Mononuclear cell (primary cell): ENCODE measurements around the gene C19orf47. TPM values are rescaled to one million over a fixed set of nuclear protein-coding genes. Genes with fewer than 3 reads are reported as not detected.

ENCODE experiments used
- H3K27me3 ChIP-seq: 2 replicates; pipeline ENCODE4 v1.6.0; 2011; ENCODE audit warnings: low read length, control low read depth; ENCODE audit not compliant: insufficient read depth
- H3K4me1 ChIP-seq: 2 replicates; pipeline ENCODE4 v1.5.1; 2011; ENCODE audit warnings: mild to moderate bottlenecking, low read length, control low read depth; ENCODE audit not compliant: insufficient read depth
- H3K4me3 ChIP-seq: 2 replicates; pipeline ENCODE4 v1.5.1; 2011; ENCODE audit warnings: mild to moderate bottlenecking, low read length, moderate library complexity
- H3K9me3 ChIP-seq: 2 replicates; pipeline ENCODE4 v1.5.1; 2011; ENCODE audit warnings: low read depth, mild to moderate bottlenecking, control low read depth, low read length
- total RNA-seq: library from RNA; depleted of rRNA; stranded (reverse); fragments of >200 nt; gene quantifications from one replicate; pipeline ENCODE4 v1.2.3, GENCODE V29; 2012

C19orf47 gene
- total RNA-seq, 1 donor, result 4.7 TPM

DNA sequence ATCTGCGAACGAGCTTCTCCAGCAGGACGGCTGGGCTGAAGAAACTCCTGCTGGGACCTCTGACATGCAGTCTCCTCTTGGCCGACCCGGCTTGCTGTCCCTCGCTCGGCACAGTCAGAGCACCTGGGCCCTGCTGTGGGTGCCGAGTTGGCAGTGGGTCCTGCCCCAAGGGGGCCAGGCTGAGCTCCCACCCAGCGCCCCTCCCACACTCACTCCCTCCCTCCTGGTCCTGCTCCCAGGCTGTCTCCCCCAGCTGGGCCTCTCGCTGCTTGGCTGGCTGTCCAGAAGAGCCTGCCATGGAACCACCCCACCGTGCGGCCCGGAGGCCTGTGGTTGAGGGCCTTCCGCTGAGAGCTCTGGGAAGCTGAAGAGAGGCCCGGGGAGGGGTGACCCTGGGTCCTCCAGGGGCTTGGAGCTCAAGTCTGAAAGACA is 69.1 kb downstream of the C19orf47 start:
- Histone ChIP-seq H3K9me3 (no peaks in the 10 kb centered on the region), H3K4me3 (no peak overlapping the region), H3K27me3 (no peaks in the 10 kb centered on the region), H3K4me1 (peaks cover 65% of the 10 kb centered on the region)

DNA sequence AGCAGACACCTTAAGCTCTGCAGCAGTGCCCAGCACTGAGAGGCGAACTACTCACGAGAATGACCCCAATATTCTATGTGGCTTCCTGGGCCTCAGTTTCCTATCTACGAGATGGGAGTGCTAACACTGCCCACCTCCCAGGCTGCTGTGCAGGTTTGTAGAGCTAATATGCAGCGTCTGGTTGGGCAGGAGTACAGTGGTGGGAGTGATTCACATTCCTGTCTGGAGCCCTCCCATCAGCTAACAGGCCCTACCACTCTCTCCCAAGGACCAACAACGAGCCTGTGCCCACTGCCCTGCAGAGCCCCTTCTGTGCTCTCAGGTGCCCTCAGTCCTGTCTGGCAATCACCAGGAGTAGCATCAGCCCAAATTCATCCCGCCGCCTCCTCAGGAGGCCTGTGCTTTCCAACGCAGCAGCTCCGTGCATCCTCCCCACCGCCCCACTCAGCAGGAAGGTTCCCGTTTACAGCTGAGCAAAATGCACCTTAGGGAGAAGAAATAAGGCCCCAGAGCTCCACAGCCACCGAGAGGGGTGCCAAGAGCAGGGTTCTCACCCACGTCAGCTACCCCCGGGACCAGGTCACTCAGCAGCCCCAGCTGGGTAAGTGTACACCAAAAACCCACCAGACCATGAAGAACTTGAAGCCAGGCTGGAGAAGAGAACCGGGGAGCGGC is 69.7 kb downstream of the C19orf47 start:
- Histone ChIP-seq H3K4me3 (no peak overlapping the region), H3K27me3 (no peaks in the 10 kb centered on the region), H3K4me1 (peaks cover 61% of the 10 kb centered on the region), H3K9me3 (no peaks in the 10 kb centered on the region)

DNA sequence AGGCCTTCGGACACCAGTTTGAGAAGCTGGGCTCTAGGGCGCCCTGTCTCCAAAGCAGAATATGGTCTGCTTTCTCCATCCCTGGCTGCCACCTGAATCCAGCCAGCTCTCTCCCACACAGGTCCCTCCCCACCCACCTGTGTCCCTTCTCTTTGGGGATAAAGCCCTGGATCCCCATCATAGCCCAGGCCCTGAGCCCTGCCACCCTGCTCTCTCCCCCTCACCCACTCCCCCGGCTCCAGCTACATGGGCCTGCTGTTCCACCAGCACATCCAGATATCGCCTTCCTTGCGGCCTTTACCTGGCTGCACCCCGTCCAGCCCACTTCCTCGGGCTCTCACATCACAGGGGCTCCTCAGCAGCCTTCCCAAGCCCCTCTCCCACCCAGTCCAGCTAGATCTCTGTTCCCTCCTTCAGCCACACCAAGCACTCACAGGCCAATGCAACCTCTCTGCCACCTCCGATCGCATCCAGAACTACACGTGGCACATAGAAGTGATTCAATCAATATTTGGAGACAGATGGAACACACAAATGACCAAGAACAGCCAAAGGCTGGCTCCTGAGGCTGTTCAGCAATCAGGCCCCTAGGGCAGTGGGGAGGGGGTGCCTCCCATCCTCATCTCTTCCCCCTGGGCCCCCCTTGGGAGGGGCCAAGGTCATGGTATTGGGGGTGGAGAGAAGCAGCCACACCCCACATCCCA is 70.7 kb downstream of the C19orf47 start:
- H3K27me3 ChIP-seq, result no peaks in the 10 kb centered on the region
- peaks cover 51% of the 10 kb centered on the region for H3K4me1 ChIP-seq
- H3K9me3 ChIP-seq, result no peaks in the 10 kb centered on the region
- H3K4me3 ChIP-seq, result no peak overlapping the region

DNA sequence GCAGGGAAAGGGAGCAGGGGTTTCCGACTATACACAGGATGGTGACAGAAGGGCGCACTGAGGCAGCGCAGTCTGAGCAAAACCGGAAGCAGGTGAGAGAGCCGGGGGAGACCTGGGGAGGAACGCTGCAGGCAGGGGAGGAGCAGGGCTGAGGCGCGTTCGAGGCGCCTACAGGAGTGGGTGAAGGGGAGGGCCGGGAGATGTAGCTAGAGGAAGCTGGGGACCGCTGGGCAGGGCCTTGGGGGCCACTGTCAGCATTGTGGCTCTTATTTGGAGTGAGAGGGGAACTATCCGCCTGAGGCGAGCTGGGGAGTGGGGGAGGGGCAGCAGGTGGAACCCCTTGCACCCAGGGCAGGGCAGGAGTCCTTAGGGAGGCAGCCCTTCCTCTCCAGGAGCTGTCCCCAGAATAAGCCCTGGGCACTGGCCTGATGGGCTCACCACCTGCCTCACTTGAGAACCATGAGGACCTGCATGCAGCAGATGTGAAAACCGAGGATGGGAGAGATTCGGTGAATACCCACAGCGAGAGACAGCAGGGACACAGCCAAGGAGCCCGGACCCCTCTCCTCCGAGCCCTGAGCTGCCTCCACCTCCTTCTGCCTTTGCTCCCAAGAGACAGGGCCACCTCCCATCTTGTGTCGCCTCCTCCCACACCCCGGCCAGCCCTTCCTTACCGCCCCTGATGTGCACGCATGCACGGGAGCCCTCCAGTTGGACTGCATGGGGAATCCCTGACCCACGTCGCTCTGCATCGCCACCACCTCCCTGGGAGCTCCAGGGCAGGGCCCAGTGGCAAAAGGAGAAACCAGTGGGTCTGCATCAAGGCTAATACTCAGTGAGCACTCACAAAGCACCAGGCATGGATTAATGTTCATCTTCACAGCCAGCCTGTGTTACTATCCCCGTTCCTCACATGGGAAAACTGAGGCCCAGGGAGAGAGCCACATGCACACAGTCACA is 73.3 kb downstream of the C19orf47 start:
- H3K9me3 ChIP-seq, result no peaks in the 10 kb centered on the region
- peaks cover 39% of the 10 kb centered on the region for H3K4me1 ChIP-seq
- no peak overlapping the region for H3K4me3 ChIP-seq
- H3K27me3 ChIP-seq, result no peaks in the 10 kb centered on the region

DNA sequence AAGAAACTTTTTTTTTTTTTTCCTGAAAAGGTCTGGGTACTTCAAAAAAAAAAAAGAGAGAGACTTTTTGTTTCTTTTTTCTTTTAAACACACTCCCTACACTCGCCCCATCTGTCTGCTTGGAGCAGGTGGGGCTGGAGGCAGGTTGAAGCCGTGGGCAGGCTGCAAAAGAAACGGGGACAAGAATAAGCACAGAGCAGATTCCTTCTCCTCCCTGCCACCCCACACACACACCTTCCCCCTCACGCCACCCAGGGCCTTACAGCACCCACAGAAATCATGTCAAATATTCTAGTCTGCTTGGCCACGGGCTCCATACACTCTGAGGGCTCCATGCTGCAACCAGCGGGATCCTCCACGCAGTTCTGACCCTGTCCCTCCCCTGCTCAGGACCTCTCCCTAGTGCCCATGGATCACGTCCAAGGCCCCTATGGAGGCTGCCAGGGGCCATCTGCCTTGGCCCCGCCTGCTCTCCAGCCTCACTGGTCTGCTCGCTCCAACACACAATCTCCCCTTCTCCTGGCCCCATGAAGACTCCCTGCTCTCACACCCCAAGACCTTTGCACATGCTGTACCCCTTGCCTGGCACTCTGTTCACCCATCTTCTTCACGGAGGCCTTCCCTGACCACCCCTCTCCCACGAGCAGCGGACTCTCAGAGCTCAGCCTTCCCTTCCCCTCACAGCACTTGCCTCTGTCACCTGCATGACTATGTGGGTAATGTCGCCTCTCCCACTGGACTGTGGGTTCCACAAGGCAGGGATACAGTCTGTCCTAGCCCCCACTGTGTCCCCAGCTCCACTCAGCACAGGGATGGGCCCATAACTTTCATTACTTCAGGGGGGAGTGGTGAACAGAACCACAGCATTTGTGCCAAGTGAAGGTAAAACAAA is 74.5 kb downstream of the C19orf47 start:
- no peak overlapping the region for H3K4me3 ChIP-seq
- H3K27me3 ChIP-seq, result no peaks in the 10 kb centered on the region
- H3K4me1 ChIP-seq, result peaks cover 27% of the 10 kb centered on the region
- no peaks in the 10 kb centered on the region for H3K9me3 ChIP-seq

DNA sequence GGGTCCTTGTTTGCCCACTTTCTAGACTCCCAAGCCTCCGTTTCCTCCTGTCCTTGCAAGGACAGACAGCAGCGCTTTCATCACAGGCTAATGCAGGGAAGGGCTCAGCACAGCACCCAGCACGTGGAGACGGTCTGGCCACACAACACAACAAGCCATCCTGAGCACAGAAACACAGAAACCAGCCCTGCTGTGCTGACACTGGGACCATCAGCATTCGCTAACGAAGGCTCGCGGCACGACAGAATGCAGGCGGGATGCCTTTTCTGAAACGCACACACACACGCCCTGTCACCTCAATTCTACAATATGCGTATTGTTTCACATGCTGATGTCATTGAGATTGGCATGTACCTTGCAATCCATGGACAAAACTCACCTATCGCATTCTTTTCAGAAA is 75.9 kb downstream of the C19orf47 start:
- no peaks in the 10 kb centered on the region for H3K9me3 ChIP-seq
- no peaks in the 10 kb centered on the region for H3K27me3 ChIP-seq
- no peak overlapping the region for H3K4me3 ChIP-seq
- peaks cover 24% of the 10 kb centered on the region for H3K4me1 ChIP-seq

DNA sequence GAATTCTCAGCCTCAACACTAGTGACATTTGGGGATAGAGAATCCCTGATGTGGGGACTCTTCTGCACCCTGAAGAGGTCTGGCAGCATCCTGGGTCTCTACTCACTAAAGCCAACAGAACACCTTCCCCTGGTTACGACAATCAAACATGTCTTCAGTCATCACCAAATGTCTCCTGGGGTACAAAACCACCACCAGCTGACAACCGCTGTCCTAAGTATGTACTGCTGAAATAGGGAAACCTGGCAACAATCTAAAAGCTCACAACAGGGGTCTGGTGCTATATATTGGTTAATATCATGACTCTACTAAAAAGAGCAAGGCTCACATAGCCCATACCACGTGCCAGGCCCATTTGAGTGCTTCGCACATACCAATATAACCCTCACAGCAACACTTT is 76.5 kb downstream of the C19orf47 start:
- peaks cover 24% of the 10 kb centered on the region for H3K4me1 ChIP-seq
- no peaks in the 10 kb centered on the region for H3K9me3 ChIP-seq
- H3K27me3 ChIP-seq, result no peaks in the 10 kb centered on the region
- no peak overlapping the region for H3K4me3 ChIP-seq

DNA sequence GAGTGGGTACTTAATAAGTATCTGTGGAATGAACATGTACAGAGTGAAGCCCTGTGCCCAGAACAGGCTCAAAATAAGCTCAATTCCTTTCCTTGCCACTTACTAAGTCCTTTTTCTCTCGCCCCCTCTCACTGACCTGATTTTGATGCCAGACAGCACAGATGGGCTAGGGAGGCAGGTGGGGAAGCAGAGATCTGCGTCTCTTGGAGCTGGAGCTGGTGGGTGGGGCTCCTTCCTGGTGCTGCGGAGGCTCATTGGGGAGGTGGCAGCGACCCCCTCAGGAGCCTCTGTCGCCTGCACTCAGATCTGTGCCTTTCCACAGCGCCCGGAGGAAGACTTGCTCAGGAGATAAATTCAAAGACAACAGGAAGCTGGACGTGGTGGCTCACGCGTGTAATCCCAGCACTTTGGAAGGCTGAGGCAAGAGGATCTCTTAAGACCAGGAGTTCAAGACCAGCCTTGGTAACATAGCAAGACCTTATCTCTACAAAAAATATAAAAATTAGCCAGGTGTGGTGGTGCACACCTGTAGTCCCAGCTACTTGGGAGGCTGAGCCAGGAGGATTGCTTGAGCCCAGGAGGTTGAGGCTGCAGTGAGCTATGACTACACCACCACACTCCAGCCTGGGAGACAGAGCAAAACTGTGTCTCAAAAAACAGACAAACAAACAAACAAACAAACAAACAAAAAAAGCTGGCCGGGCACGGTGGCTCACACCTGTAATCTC is 77.7 kb downstream of the C19orf47 start:
- H3K4me3 ChIP-seq, result no peak overlapping the region
- peaks cover 24% of the 10 kb centered on the region for H3K4me1 ChIP-seq
- H3K9me3 ChIP-seq, result no peaks in the 10 kb centered on the region
- no peaks in the 10 kb centered on the region for H3K27me3 ChIP-seq

Other genes with a start within 250 kb of the C19orf47 start
- 6.3 TPM for gene MAP3K10, start 157.0 kb downstream of the C19orf47 start, total RNA-seq
- gene TTC9B, start 130.0 kb downstream of the C19orf47 start, total RNA-seq, result 0.10 TPM
- gene CCNP, start 121.7 kb downstream of the C19orf47 start, total RNA-seq, result not detected
- gene AKT2, start 63.1 kb downstream of the C19orf47 start, total RNA-seq, result 109 TPM
- gene PLD3, start 298 bp upstream of the C19orf47 start, total RNA-seq, result 119 TPM
- 0.10 TPM for gene HIPK4, start 41.8 kb upstream of the C19orf47 start, total RNA-seq
- 1.0 TPM for gene PRX, start 65.0 kb upstream of the C19orf47 start, total RNA-seq
- gene SERTAD1, start 77.6 kb upstream of the C19orf47 start, total RNA-seq, result 16.1 TPM
- gene SERTAD3, start 95.9 kb upstream of the C19orf47 start, total RNA-seq, result 20.7 TPM
- gene BLVRB, start 117.3 kb upstream of the C19orf47 start, total RNA-seq, result 39.8 TPM
- gene SPTBN4, start 118.6 kb upstream of the C19orf47 start, total RNA-seq, result under 0.01 TPM
- gene SHKBP1, start 228.5 kb upstream of the C19orf47 start, total RNA-seq, result 55.9 TPM